ENCODE measurements around the gene NOP53.

GRCh38 chr19:47767349-47767748, 22.0 kb downstream of the NOP53 start:
- TF ChIP-seq CTCF (conservative IDR thresholded peaks at IDR 0.05; ENCODE audit: low read depth in 2 of 2) (no peak), POLR2AphosphoS5 (IDR thresholded peaks at IDR 0.05; ENCODE audit: low read depth) (no peak), NANOG (IDR thresholded peaks at IDR 0.05; ENCODE audit: borderline replicate concordance) (no peak), REST (IDR thresholded peaks at IDR 0.05; ENCODE audit: unreplicated experiment) (no peak), EZH2phosphoT487 (IDR thresholded peaks at IDR 0.05; ENCODE audit: unreplicated experiment) (no peak), EZH2 (IDR thresholded peaks at IDR 0.05; ENCODE audit: low read depth, unreplicated experiment) (no peak)
